Smooth muscle cell (in vitro differentiated cells): ENCODE results near the gene GCNT2. TPM values are rescaled to one million over a fixed set of nuclear protein-coding genes. Genes with fewer than 3 reads are reported as not detected.

ENCODE experiments used
- DNase-seq: peaks from one replicate; lab custom pipeline; 2025; ENCODE audit not compliant: unreplicated experiment; lab: John Stamatoyannopoulos, UW
- H2AFZ ChIP-seq: fragments of 200-600 bp; sonication (generic); 2 replicates; pipeline ENCODE4 v1.6.0; 2016; ENCODE audit warnings: antibody characterized with exemption, low read depth, mild to moderate bottlenecking
- H3F3A ChIP-seq: fragments of 200-600 bp; sonication (generic); 2 replicates; pipeline ENCODE4 v1.6.0; 2017; ENCODE audit warnings: antibody characterized with exemption, low read depth
- H3K27ac ChIP-seq: fragments of 200-600 bp; sonication (generic); 2 replicates; pipeline ENCODE4 v1.5.1; 2016; ENCODE audit warnings: low read depth, mild to moderate bottlenecking
- H3K27me3 ChIP-seq: fragments of 200-600 bp; sonication (generic); 2 replicates; pipeline ENCODE4 v1.6.1; 2016; ENCODE audit warnings: low read depth, mild to moderate bottlenecking
- H3K36me3 ChIP-seq: fragments of 200-600 bp; sonication (generic); 2 replicates; pipeline ENCODE4 v1.5.1; 2016; ENCODE audit warnings: low read depth
- H3K4me1 ChIP-seq: fragments of 200-600 bp; sonication (generic); 2 replicates; pipeline ENCODE4 v1.5.1; 2016; ENCODE audit warnings: low read depth
- H3K4me2 ChIP-seq: fragments of 200-600 bp; sonication (generic); 2 replicates; pipeline ENCODE4 v1.6.0; 2016; ENCODE audit warnings: mild to moderate bottlenecking
- H3K4me3 ChIP-seq: fragments of 200-600 bp; sonication (generic); 2 replicates; pipeline ENCODE4 v1.5.1; 2016; ENCODE audit warnings: mild to moderate bottlenecking
- H3K79me2 ChIP-seq: fragments of 200-600 bp; sonication (generic); 2 replicates; pipeline ENCODE4 v1.6.0; 2016; ENCODE audit warnings: low read depth, mild to moderate bottlenecking
- H3K9ac ChIP-seq: fragments of 200-600 bp; sonication (generic); 2 replicates; pipeline ENCODE4 v1.6.0; 2016; ENCODE audit warnings: low read depth
- H3K9me3 ChIP-seq: fragments of 200-600 bp; sonication (generic); replicated peaks from 2 replicates; pipeline ENCODE4 v1.5.1; 2016; ENCODE audit warnings: low read depth
- H4K20me1 ChIP-seq: fragments of 200-600 bp; sonication (generic); 2 replicates; pipeline ENCODE4 v1.6.0; 2016; ENCODE audit warnings: low read depth
- WGBS: methylation state at CpG from one replicate; pipeline ENCODE4 v1.1.7; 2016; ENCODE audit warnings: low lambda C conversion rate; 5-methylcytosine and 5-hydroxymethylcytosine counted together
- polyA plus RNA-seq: library from polyadenylated mRNA; unstranded; fragments of >200 nt; fragmentation: Nextera tagmentation; extraction: Ambion mirVana; gene quantifications from 2 replicates; pipeline ENCODE4 v1.2.1, GENCODE V29; 2016
- total RNA-seq: library from RNA; depleted of rRNA; stranded (reverse); fragments of >200 nt; gene quantifications from 2 replicates; pipeline ENCODE4 v1.2.3, GENCODE V29; 2014
- TF ChIP-seq, protein P1 (sequence below): fragments of 200-600 bp; sonication (generic); IDR thresholded peaks from 2 replicates; pipeline ENCODE4 v1.5.1; 2017; ENCODE audit warnings: borderline replicate concordance, mild to moderate bottlenecking, antibody characterized with exemption; ENCODE audit not compliant: insufficient read depth, poor library complexity, severe bottlenecking

GCNT2 gene
- total and polyA plus RNA-seq, 2 experiments from 2014 or later, result 0.13 to 2.4 TPM

DNA sequence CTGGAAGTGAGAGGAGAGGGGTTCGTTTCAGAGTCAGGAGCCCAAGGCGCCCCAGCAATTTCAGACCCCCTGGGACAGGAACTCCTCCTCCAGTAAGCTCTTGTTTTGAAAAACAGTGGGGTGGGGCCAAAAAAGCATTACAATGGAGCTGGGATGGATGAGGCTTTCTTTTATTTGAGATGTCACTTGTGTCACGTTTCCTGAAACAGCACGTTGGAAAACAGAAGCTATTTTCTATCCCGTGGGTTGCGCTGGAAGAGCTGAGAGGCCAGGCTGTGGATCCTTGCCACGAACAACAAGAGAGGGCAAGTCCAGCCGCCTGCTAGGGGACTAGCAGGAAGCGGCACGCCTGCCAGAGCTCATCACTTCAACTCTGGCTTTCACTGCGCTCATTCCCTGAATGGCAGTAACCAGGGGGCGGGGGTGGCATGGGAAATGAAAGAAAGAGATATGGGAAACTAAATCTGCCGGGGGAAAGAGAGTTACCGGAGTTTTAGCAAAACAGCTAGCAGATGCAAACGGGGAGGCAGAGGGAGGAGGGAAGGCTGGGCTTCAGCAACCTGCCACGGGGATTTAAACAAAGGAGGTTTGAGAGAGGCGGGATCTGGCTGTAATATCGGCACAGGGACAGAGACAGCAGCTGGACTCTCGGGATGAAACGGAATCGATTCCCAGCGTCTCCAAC, 34.6 kb downstream of the GCNT2 start:
- TF ChIP-seq, protein P1, sequence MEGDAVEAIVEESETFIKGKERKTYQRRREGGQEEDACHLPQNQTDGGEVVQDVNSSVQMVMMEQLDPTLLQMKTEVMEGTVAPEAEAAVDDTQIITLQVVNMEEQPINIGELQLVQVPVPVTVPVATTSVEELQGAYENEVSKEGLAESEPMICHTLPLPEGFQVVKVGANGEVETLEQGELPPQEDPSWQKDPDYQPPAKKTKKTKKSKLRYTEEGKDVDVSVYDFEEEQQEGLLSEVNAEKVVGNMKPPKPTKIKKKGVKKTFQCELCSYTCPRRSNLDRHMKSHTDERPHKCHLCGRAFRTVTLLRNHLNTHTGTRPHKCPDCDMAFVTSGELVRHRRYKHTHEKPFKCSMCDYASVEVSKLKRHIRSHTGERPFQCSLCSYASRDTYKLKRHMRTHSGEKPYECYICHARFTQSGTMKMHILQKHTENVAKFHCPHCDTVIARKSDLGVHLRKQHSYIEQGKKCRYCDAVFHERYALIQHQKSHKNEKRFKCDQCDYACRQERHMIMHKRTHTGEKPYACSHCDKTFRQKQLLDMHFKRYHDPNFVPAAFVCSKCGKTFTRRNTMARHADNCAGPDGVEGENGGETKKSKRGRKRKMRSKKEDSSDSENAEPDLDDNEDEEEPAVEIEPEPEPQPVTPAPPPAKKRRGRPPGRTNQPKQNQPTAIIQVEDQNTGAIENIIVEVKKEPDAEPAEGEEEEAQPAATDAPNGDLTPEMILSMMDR, result no peak
- peak overlapping the region; percentile 6 for H3K9ac ChIP-seq
- H3K4me1 ChIP-seq, result peaks cover 40% of the 10 kb centered on the region
- peak overlapping the region; percentile 80 for H2AFZ ChIP-seq
- H3K4me2 ChIP-seq, result peak overlapping the region; percentile 90
- no peaks in the 10 kb centered on the region for H3K79me2 ChIP-seq
- peaks cover 29% of the 10 kb centered on the region for H3K27me3 ChIP-seq
- no peaks in the 10 kb centered on the region for H3K36me3 ChIP-seq
- H3F3A ChIP-seq, result no peaks in the 10 kb centered on the region
- H3K4me3 ChIP-seq, result peak overlapping the region; percentile 50
- H3K9me3 ChIP-seq, result no peaks in the 10 kb centered on the region
- WGBS, result 4% methylated on average over 22 of the region's 22 CpGs
- H4K20me1 ChIP-seq, result no peaks in the 10 kb centered on the region
- H3K27ac ChIP-seq, result no peak overlapping the region
- DNase-seq, result peak; percentile 3

DNA sequence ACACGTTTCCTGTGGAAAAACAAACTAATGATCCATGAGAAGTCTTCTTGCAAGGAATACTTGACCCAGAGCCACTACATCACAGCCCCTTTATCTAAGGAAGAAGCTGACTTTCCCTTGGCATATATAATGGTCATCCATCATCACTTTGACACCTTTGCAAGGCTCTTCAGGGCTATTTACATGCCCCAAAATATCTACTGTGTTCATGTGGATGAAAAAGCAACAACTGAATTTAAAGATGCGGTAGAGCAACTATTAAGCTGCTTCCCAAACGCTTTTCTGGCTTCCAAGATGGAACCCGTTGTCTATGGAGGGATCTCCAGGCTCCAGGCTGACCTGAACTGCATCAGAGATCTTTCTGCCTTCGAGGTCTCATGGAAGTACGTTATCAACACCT, 35.4 kb downstream of the GCNT2 start:
- H4K20me1 ChIP-seq, result no peaks in the 10 kb centered on the region
- peaks cover 40% of the 10 kb centered on the region for H3K4me1 ChIP-seq
- WGBS, result 54% methylated on average over 6 of the region's 6 CpGs
- no peak for DNase-seq
- no peaks in the 10 kb centered on the region for H3K9me3 ChIP-seq
- peaks cover 29% of the 10 kb centered on the region for H3K27me3 ChIP-seq
- peak overlapping the region; percentile 50 for H3K4me3 ChIP-seq
- H3K9ac ChIP-seq, result no peak overlapping the region
- H3K36me3 ChIP-seq, result no peaks in the 10 kb centered on the region
- H3K4me2 ChIP-seq, result peak overlapping the region; percentile 90
- peak overlapping the region; percentile 80 for H2AFZ ChIP-seq
- no peaks in the 10 kb centered on the region for H3F3A ChIP-seq
- TF ChIP-seq, protein P1, result no peak
- no peak overlapping the region for H3K27ac ChIP-seq
- no peaks in the 10 kb centered on the region for H3K79me2 ChIP-seq

DNA sequence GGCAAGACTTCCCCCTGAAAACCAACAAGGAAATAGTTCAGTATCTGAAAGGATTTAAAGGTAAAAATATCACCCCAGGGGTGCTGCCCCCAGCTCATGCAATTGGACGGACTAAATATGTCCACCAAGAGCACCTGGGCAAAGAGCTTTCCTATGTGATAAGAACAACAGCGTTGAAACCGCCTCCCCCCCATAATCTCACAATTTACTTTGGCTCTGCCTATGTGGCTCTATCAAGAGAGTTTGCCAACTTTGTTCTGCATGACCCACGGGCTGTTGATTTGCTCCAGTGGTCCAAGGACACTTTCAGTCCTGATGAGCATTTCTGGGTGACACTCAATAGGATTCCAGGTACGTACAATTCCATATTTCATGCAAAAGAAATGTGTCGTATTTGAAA, 35.8 kb downstream of the GCNT2 start:
- DNase-seq, result no peak
- no peaks in the 10 kb centered on the region for H3K9me3 ChIP-seq
- H3K27ac ChIP-seq, result no peak overlapping the region
- H2AFZ ChIP-seq, result no peak overlapping the region
- H3F3A ChIP-seq, result no peaks in the 10 kb centered on the region
- H3K4me3 ChIP-seq, result no peak overlapping the region
- H3K4me1 ChIP-seq, result peaks cover 40% of the 10 kb centered on the region
- H3K36me3 ChIP-seq, result no peaks in the 10 kb centered on the region
- peak overlapping the region; percentile 90 for H3K4me2 ChIP-seq
- no peaks in the 10 kb centered on the region for H3K79me2 ChIP-seq
- H4K20me1 ChIP-seq, result no peaks in the 10 kb centered on the region
- H3K27me3 ChIP-seq, result peaks cover 29% of the 10 kb centered on the region
- TF ChIP-seq, protein P1, result no peak
- no peak overlapping the region for H3K9ac ChIP-seq
- WGBS, result 84% methylated on average over 6 of the region's 6 CpGs

DNA sequence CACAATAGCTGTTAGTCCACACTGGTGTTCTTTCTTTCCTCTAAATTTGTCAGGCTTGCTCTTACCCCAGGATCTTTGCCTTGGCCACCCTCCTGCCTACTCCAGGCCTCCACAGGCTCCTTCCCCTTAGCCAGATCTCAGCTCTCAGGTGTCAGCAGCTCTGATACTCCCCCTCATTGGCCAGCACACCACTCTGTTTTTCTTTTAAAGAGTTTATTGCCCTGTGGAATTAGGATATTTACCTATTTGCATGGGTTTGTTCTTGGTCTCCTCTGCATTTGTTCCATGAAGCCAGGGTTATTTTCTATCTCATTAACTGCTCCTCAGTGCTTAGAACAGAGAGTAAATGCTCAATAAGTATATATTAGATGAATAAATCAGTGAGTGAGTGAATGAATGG, 36.8 kb downstream of the GCNT2 start:
- H3K4me1 ChIP-seq, result peaks cover 40% of the 10 kb centered on the region
- no peaks in the 10 kb centered on the region for H3K9me3 ChIP-seq
- H3K4me3 ChIP-seq, result no peak overlapping the region
- H3K9ac ChIP-seq, result no peak overlapping the region
- no peaks in the 10 kb centered on the region for H4K20me1 ChIP-seq
- H3K27me3 ChIP-seq, result peaks cover 29% of the 10 kb centered on the region
- no peak overlapping the region for H2AFZ ChIP-seq
- H3K36me3 ChIP-seq, result no peaks in the 10 kb centered on the region
- H3K4me2 ChIP-seq, result no peak overlapping the region
- no peak for DNase-seq
- no peak overlapping the region for H3K27ac ChIP-seq
- TF ChIP-seq, protein P1, result no peak
- H3K79me2 ChIP-seq, result no peaks in the 10 kb centered on the region
- H3F3A ChIP-seq, result no peaks in the 10 kb centered on the region
